ENCODE data around the gene ALPP.
"Not testable (repeated sequence)": the region's sequence is repeated elsewhere in the genome, so short reads cannot be mapped to it uniquely, and the experiment has no call there.

The ALPP gene

DNA sequence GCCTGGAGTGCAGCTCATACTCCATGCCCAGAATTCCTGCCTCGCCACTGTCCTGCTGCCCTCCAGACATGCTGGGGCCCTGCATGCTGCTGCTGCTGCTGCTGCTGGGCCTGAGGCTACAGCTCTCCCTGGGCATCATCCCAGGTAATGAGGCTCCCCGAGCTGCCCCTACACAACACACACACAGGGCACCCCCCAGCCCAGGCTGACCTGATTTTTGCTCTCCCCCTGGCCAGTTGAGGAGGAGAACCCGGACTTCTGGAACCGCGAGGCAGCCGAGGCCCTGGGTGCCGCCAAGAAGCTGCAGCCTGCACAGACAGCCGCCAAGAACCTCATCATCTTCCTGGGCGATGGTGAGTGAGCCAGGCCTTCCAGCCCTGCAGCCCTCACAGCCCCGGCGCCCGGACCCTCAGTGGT is at the start of gene ALPP:
ALPP (plus strand) TSS at position 17 of the 417 bp plus-strand sequence; CDS start at position 69, 52 bp downstream.
- DNase-seq (ENCODE audit: low read depth in 2 of 2), result not testable (repeated sequence)

DNA sequence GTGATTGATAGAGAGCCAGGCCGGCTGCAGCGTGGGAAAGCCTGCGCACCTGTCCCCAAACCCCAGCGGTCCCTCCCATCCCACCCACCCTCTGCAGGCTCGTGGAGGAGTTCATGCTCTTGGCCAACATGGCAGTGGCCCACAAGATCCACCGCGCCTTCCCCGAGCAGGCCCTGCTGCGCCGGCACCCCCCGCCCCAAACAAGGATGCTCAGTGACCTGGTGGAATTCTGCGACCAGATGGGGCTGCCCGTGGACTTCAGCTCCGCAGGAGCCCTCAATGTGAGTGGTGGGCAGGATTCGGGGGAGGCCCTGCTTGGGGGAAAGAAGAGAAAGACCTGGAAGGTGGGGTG is 48.9 kb upstream of the ALPP start:
- no peak for DNase-seq (ENCODE audit: low read depth in 2 of 2)

DNA sequence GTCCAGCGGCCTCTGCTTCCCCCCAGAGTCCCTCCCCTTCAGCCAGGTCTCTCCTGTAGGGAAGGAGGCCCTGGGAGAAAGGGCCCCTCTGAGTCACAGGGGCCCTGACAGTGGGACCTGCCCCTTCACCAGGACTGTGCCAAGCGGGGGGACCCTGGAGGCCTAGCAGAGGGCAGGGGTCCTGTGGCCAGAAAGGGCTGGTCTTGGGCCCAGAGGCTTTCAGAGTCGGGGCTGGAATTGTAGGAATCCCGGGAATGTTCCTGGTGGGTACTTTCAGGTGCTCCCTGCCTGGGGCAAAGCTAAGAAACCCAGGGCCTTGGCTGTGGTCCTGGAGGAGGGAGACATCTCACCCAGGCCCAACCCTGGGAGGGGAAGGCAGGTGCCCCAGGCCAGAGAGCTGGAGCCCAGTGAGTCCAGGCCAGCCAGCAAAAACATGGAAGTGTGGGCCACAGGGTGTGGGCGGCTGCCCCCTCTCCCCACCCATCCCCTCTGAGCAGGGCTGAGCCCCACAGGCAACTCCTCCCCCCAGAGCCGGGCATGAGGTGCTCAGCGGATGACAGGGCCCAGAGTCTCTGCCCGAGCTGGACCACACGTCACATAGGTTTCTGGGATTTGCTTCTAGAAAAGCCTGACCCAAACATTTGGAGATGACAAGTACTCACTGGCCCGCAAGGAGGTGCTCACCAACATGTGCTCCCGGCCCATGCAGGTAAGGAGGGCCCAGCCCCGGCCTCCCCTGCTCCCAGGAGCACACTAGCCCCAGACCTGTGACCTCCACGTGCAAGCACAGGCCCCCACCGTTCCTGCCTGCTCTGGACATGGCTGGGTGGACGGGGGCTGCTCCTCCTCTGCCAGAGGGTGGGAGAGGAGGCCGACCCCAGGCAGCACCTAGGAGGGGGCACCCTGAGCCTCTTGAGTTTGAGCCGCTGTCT is 48.2 kb upstream of the ALPP start:
- DNase-seq (ENCODE audit: low read depth in 2 of 2), result no peak

- DNase-seq (ENCODE audit: low read depth in 2 of 2), result not testable (repeated sequence)
Measured at GRCh38 chr2:232331061-232331460, 47.5 kb upstream of the ALPP start.

DNA sequence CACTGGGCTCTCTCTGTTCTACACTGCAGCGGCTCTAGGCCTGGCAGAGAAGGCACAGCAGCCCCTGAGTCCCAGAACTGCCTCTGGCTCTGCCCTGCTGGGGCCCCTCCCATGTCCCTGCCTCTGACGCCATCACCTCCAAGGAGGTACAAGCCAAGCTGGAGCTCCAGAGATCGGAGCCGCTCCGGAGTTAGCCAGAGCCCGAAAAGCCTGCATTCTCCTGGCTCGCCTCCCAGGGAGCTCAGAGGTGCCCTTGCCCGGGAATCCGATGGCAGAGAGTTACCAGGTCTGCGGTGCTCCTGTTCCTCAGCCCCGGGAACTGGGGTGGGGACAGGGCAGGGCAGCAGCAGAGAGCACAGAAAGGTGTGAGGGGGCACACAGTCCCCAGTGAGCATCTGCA is 46.9 kb upstream of the ALPP start:
- not testable (repeated sequence) for DNase-seq (ENCODE audit: low read depth in 2 of 2)

- not testable (repeated sequence) for DNase-seq (ENCODE audit: low read depth in 2 of 2)
Measured at GRCh38 chr2:232332244-232332939, 46.2 kb upstream of the ALPP start.

DNA sequence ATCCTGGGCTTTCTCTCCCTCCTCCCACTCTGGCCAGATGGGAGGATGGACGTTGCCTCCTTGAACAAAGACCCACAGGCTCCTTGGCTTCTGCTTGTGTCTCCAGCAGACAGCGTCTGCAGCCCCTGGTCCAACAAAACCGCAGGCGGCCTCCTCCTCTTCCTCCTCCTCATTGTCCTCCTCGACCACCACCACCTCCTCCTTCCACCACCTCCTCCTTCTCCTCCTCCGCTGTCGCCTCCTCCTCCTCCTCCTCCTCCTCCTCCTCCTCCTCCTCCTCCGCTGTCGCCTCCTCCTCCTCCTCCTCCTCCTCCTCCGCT is 45.7 kb upstream of the ALPP start:
- DNase-seq (ENCODE audit: low read depth in 2 of 2), result no peak

- DNase-seq (ENCODE audit: low read depth in 2 of 2), result no peak
Measured at GRCh38 chr2:232333361-232334135, 45.0 kb upstream of the ALPP start.

DNA sequence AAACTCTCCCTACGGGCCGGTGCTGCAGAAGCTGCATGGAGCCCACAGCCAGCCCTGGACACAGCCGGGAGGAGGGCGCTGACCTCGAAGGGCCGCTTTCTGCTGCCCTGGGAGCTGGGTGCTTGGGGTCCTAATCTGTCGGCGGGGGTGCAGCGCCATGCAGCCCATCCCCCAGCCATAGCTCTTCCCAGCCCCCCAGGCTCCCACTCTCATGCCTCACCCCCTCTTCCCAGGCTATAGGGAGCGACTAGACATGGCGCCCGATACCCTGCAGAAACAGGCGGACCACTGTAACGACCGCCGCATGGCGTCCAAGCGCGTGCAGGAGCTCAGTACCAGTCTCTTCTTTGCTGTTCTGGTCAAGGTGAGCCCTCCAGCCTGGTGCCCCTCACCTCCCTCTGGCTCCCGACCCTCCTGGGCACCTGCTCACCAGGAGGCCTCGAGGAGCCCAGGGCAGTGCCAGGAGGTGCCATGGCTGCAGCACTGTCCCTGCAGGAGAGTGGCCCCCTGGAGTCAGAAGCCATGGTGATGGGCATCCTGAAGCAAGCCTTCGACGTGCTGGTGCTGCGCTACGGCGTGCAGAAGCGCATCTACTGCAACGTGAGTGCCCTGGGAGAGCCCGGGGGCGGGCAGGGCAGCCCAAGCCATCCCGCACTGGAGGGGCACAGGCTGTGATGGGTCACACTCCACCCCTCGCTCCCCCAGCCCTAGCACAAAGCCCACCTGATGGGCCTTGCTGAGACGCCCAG is 44.2 kb upstream of the ALPP start:
- not testable (repeated sequence) for DNase-seq (ENCODE audit: low read depth in 2 of 2)

DNA sequence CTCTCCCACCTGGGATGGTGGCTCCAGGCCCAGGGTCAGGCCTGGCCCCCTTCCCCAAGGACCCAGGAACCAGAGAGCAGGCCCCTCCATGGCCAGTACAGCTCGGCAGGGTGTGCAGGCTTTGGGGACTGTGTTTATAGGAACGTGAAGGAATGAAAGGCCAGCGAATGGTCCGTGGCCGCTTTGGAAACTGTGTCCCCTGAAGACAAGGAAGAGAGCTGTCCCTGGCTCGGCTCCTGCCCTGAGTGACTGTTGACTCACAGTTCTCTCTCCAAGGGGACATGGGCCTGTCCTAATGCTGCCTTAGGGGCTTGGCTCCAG is 43.7 kb upstream of the ALPP start:
- DNase-seq (ENCODE audit: low read depth in 2 of 2), result not testable (repeated sequence)

GRCh38 chr2:232335206-232335858 is 43.2 kb upstream of the ALPP start:
- not testable (repeated sequence) for DNase-seq (ENCODE audit: low read depth in 2 of 2)

DNA sequence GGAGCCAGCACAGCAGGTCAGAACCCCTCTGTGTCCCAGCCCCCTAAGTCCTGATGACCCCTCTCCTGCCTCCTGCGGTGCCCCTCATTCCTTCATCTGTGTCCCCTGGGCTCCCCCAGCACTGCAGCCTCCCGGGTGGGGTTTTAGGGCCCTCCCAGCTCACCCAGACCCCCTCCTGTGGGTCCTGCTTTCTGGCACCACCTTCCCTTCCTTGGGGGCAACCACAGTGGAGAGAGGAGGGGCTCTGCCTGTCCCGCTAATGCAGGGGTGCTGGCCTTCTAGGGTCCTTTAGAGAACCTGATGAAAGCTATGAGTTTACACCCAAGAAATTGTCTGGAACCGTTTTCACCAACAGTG is 42.7 kb upstream of the ALPP start:
- DNase-seq (ENCODE audit: low read depth in 2 of 2), result no peak

DNA sequence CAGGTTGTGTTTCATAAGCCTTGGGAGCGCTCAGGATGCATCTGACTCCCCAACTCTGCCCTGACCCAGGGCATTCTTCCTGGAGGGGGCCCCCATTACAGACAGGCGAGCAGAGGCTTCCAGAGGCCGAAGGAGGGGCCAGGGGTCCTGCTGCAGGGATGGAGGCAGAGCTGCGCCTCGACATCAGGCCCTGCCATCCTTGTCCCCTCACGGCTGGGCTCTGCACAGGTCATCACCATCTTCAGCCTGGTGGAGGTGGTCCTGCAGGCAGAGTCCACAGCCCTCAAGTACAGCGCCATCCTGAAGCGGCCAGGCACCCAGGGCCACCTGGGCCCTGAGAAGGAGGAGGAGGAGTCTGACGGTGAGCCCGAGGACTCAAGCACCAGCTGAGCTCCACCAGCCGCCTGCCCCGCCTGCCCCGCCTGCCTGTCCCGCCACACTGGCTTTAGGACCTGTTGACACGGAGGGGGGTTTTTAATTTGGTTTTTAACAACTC is 42.3 kb upstream of the ALPP start:
- no peak for DNase-seq (ENCODE audit: low read depth in 2 of 2)

DNA sequence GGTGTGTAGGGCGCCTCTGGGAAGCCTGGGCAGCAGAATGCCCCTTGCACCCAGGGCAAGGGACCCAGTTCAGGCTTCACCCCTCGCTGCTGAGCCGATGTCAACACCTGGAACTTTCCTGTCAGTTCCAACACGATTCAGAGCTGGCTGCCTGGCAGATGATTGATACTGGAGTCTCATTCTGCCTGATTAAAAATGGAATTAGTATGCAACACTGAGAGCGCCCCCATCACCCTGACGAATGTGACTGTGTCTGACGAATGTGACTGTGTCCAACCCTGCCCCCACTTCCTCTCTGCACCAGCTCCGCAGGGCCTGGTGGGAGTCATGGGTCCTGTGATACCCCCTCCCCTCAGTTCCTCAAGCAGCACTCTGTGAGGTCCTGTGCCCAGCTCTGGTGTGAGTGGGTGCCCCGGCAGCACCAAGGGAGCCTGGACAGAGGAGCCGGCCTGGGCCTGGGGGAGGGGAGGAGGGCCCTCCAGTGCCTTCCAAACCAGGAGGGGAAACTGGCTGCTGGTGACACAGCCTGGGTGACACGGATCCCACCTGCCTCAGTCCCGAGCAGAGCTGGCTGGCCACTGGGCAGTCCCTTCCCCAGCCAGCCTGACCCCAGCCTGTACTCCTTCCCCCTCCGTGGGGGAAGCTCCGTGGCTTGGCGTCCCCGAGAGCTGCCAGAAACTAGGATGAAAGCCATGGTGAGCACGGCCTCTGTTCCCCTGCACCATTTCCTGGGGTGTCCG is 41.4 kb upstream of the ALPP start:
- DNase-seq (ENCODE audit: low read depth in 2 of 2), result no peak

DNA sequence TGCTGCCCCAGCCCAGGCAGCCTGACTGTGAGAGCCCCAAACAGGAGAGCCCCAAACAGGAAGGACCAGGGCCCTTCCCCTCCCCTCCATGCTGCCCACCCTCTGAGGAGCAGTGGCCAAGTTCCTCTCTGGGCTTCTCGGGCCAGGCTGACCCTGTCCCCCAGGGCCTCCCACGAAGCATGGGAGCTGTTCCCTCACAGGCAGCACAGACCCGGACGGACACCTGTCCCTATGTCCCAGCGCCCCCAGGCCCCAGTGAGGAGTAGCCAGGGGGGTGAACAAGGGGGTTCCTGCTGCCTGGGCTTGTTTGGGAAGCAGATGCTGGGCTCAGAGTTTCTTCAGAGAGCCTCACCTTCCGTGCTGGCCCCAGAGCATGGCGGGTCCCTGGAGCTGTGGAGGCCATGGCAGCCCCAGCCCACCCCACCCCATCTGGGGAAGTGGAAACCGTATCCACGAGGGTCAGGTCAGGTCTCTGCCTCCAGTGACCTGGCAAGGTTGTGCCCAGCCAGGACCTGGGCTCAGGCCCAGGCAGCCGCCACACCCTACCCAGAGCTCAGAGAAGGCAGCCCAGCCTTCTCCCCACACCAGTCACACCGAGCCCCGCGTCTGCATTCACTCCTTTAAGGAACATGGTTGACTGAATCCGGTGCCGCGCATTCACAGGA is 40.3 kb upstream of the ALPP start:
- not testable (repeated sequence) for DNase-seq (ENCODE audit: low read depth in 2 of 2)

DNA sequence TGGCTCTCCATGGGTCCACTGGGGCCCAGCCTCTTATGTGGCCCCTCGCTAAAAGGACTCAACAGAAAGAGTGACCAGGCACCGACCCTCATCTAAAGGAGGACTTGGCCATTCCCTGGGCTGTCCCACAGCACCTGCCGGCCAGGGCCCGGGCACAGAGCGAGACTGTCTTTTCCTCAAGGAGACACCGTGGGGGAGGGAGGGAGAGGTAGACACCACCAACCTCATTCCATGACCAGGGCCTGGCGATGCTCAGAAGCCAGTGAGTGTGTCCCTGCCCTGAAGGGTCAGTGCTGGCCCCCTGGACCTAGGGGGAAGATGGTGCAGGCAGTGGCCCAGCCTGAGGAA is 39.8 kb upstream of the ALPP start:
- DNase-seq (ENCODE audit: low read depth in 2 of 2), result no peak

GRCh38 chr2:232339121-232340081 is 39.1 kb upstream of the ALPP start:
- no peak for DNase-seq (ENCODE audit: low read depth in 2 of 2)

DNA sequence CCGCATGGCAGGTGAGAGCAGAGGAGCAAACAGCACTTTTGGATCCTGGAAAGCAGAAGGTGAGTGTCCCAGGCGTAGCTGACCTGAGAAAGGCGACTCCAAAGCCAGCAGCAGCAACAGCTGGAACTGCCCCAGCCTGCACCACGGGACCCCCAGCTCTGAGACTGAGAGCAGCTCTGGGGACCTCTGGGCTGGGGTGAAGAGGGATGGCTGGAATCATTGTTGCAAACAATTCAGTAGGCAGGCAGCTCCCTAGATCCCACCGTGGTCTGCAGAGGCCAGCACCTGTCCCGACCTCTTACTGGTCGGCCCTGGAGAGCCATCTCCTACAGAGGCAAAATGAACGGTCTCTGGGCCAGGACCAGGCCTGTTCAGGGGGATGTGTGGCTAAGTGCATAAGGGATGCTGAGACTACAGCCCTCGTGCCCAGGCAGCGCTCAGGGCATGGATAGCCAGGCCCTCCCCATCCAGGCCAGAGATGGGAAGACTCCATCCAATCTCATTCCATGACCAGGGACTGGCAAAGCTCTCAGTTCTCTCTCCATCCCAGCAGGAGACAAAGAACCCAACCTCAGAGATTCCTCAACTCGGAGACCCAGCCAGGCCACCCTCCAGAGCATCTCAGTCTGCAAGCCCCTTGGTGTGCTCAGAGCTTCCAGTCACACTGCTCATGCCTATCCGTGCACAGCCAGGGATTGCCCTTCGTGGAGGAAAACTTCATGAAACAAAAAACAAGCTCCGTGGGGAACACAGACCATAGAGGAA is 38.2 kb upstream of the ALPP start:
- no peak for DNase-seq (ENCODE audit: low read depth in 2 of 2)
